Measurements from ENCODE around the gene KLK11. TPM values are rescaled to one million over a fixed set of nuclear protein-coding genes. Genes with fewer than 3 reads are reported as not detected.
A peak's percentile ranks its signal among the peaks of the same experiment; 100 is the strongest.
"Not testable (repeated sequence)": the region's sequence is repeated elsewhere in the genome, so short reads cannot be mapped to it uniquely, and the experiment has no call there.

KLK11 gene
- total RNA-seq, 2 donors from 2014 or later, result 0.47 to 0.64 TPM

DNA sequence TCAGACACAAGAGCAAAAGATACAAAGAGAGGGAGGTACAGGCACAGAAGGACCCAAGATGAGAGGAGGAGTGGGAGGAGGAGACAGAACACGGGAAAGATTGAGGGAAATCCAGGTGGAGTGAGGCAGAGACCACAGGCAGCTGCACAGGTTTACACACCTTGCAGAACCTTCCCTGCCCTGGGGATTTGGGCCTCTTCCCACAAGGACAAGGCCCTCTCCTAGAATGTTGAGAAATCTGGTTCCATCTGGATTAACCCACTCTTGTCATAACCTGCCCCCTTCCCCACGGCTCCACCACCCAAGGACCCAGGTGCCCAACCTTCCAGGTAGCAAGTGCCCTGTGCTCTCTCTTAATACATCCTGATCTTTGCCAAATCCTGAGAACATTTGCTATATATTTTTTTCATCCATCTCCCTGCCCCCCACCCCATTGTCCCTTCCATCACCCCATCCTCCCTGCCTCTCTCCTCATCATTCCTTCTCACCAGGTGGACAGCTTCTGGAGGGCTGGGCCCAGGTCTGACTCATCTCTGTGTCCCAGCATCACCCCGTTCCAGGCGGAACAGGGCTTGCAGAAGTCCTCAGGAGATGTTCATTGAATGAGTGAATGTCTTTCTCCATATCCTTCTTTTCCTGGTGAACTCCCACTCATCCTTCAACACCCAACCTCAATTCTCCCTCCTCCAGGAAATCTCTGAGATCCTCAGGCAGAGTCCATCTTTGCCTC, 16.2 kb downstream of the KLK11 start:
- DNase-seq, result no peak
- intact Hi-C loops (cut with DNase I, micrococcal nuclease), result no loop called here
- ATAC-seq, result no peak

DNA sequence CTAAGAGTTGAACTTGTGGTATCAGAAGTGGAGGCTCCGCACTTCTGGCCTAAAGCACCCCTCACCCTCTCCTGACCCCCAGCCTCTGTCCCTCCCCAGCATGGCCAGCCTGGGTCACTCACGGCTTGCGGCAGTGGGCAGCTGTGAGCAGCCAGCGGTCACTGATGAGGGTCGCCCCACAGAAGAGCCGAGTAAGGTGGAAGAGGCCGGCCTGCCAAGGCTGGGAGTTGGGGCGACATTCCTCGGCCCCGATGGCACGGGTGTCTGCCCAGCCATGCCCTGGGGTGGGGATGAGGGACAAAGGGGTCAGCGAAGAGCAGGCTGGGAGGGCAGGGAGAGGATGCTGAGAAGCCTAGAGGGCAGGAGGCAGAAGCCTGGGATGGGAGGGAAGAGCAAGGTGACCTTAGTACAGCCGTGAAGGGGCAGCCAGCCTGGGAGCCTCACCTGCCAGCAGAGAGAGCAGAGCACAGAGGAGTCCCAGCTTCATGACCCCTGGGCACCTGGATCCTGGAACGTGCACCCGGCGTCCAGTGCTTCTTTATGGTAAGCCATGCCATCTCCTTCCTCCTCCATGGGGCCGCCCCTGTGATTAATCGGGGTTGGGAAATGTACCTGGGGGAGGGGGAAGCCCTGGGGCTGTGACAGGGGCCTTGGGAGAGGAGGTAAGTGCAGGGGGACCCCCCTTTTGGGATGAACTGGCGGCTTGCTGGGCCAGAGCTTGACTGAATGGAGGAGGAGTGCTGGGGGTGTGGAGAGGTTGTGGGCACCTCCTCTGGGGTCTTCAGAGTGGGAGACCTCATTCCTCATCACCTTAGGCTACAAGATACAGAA, 17.1 kb downstream of the KLK11 start:
- DNase-seq (no peak), ATAC-seq (no peak)
- intact Hi-C loops (cut with DNase I, micrococcal nuclease), result no loop called here

DNA sequence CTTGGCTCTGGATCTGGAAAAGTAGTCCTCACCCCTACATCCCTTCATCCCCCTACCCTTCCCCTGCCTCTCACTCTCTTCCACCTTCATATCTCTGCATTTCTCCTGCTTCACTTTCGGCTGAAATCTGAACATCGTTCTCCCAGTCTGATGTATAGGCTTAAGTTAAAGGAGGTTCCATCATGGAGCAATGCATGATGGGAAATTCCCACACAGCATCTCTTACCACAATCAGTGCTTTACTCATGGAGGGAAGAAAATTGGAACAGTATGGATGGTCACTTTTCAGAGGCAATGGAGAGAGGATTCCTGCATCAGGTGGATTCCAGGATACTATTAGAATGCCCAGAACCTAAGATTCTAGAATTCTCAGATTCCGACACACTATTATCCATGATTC, 18.9 kb downstream of the KLK11 start:
- intact Hi-C loops (cut with DNase I, micrococcal nuclease), result no loop called here
- no peak for DNase-seq
- ATAC-seq, result no peak

DNA sequence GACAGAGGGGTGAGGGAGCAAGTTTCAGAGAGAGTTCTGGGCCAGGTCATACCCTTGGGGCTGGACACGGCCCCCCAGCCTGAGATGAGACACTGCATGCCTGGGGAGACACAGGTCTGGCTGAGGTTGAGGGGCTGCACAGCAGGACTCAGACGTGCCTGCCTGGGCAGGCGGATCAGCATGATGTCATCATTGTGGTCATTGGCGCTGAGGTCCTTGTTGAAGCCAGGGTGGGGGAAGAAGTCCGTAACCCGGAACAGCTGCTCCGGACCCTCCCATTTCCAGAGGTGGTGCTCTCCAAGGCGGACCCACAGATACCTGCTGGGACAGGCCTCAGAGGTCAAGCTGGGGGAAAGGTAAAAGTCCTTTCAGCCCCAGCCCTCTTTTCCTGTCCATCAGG, 20.0 kb downstream of the KLK11 start:
- DNase-seq (no peak), ATAC-seq (no peak)
- intact Hi-C loops (cut with DNase I, micrococcal nuclease), result no loop called here

DNA sequence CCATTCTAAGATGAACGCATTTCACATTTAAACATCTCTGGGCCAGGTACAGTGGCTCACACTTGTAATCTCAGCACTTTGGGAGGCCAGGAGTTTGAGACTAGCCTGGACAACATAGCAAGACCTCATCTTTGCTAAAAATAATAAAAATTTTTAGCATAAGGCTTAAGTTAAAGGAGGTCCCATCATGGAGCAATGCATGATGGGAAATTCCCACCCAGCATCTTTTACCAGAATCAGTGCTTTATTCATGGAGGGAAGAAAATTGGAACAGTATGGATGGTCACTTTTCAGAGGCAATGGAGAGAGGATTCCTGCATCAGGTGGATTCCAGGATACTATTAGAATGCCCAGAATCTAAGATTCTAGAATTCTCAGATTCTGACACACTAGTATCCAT, 21.2 kb downstream of the KLK11 start:
- no peak for DNase-seq
- ATAC-seq, result no peak
- intact Hi-C loops (cut with DNase I, micrococcal nuclease), result no loop called here

DNA sequence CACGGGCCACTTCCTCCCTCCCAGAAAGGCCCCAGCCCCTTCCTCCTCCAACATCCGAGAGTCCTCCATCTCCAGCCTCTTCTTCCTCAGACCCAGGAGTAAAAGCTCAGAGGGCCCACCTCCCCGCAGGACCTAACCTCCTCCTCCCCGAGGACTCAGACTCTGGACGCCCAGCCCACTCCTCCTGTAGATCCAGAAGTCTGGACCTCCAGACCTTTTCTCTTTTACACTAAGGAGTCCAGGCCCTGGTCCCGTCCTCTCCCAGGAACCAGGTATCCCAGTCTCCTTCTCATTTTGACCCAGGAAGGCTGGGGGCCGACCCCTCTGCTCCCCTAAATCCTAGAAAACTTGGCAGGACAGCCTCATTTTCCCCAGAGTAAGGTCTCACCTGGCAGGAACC, 23.1 kb downstream of the KLK11 start:
- DNase-seq (no peak), ATAC-seq (no peak)
- intact Hi-C loops (cut with DNase I, micrococcal nuclease), result no loop called here

DNA sequence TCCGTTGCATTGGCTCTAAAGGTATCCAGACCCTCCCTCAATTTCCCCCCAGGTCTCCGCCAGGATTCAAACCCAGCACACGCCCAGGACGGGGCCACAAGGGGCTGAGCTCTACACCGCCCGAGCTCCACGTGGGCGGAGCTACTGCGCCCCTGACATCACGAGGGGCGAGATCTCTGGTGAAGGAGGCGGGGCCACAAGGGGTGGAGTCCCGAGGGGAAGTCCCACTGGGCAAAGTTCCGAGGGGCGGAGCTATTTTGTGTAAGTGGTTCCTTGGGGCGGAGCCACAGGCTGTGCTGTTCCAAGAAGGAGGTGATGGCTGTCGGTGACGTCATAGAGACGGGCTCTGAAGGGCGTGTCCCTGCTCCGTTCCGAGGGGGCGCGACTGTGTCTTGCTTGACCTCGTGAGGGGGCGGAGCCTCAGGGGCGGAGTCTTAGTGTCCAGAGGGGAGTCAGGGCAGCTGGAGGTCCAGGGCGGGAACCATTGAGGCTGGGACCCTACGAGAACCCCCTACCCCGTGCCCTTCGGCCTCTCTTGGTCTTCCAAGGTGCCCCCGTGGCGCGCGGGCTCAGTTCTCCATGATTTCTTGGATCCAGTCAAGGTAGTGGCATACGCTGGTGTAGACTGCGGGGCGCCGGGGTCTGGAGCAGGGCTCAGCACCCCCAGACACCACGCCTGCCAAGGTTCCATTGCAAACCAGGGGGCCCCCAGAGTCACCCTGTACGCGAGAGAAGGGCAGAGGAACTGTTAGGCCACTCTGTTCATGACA, 23.7 kb downstream of the KLK11 start:
- no peak for ATAC-seq
- intact Hi-C loops (cut with DNase I, micrococcal nuclease), result no loop called here
- peak in 1 of 2 donors; percentile 24 for DNase-seq

DNA sequence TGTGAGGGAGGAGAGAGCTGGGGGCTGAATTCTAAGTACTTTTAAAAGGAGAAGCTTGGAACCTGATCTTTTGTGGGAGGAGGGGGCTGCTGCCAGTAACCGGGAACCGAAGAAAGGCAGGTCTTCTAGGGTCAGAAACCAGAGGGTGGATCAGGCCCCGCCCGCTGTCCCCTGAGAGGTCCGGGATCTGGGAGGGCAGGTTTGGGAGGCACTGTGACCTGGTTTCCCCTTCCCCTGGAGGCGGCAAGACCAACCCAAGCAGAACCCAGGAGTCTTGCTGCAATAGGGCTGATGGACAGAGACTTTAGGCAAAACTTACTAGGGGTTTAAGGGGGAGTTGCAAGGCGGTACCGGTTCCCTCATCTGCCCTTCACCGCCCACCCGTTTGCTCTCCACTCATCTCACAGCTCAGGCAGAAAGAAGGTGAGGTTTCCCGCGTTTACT, 24.3 kb downstream of the KLK11 start:
- DNase-seq (no peak), ATAC-seq (no peak)
- intact Hi-C loops (cut with DNase I, micrococcal nuclease), result no loop called here

DNA sequence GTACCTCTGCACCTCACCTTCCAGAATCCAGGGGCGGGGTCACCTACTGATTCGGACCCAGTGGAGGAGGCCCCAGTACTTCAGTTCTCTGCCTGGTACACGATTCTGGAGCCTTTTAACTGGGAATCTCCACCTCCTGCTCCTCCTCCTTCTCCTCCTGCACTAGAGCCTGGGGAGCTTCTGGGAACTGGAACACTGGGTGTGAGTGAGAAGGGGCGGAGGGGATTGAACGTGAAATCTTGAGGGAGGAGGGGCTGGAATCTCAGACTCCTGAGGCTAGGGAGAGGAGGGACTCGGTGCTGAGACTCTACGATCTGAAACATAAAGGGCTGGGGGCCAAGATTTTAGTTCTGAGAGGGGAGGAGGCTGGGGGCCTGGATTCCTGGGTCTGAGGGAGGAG, 24.9 kb downstream of the KLK11 start, which contains the start of gene KLK8:
Gene KLK8 (minus strand): TSS at position 90 of the 400 bp plus-strand sequence. CDS start 437 bp downstream, outside the sequence.
- DNase-seq (no peak), ATAC-seq (no peak)

DNA sequence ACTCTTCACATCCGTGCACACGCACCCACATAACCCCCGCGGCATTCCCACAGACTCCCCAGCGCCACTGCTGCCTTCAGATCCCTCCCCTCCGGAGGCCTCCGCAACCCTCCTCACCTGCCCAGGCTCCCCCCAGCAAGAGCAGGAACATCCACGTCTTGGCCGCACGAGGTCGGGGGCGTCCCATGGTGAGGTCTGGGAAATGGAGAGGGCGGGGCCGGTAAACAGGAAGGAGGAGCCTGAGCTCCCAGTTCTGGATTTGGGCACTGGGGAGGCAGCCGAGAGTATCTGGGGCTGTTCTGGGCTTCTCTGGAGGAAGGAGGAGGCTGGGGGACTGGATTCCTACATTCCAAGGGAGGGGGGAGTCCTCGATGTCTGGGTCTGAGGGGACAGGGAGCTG, 25.4 kb downstream of the KLK11 start:
- DNase-seq, result no peak
- ATAC-seq, result no peak
- intact Hi-C loops (cut with DNase I, micrococcal nuclease), result no loop called here

More for the DNA sequence above, 24.9 kb downstream of the KLK11 start, which contains the start of gene KLK8:
- intact Hi-C loops (cut with DNase I, micrococcal nuclease), result no loop called here

DNA sequence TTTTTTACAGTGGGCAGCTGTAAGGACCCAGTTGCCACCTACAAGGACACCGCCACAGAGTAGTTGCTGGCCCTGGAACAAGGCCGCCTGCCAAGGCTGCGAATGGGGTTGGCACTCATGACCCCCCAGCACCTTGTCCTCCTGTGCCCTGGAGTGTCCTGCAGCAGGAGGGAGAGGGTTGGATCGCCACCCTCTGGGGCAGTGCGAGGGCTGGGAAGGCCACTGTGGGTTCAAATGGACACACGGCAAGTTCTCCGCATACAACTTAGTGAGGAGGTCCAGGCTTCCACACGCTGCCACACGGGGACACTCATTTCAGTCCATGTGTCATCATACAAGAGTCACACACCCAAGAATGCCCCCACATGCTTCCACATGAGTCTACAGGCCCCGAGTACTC, 26.0 kb downstream of the KLK11 start:
- intact Hi-C loops (cut with DNase I, micrococcal nuclease), result no loop called here
- DNase-seq, result no peak
- no peak for ATAC-seq

DNA sequence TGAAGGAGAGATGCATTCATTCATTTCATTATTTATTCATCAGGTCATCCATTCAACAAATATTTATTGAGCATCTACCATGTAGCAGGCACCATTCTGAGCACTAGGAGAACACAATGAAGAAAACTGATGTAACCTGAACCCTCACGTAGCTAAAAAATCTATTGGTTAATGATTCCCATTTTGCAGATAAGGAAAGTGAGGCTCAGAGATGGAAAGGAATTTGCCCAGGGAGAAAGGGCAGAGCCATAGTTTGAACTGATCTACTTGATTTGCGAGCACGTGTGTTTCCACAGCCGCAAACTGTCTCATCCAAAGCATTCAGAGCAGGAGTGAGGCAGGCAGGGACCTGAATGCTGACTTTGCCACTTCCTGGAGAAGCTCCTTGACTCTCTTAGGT, 27.7 kb downstream of the KLK11 start:
- no peak for DNase-seq
- intact Hi-C loops (cut with DNase I, micrococcal nuclease), result no loop called here
- no peak for ATAC-seq

DNA sequence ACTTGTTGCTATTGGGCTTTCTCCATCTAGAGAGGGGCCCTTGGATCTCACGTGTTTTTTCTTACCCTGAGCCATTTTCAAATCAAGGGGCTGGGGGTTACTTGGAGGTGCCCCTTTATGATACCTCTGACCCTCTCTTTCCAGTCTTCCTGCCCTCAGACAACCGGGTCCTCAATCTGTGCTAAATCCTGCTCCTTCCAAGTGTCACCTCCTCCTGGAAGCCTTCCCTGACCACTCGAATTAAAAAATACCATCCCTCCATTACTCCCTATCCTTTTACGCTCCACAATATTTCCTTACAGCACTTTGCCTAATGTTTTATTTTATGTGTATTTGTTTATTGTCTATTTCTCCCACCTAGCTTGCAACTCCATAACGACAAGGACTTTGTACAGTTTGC, 28.4 kb downstream of the KLK11 start:
- DNase-seq (no peak), ATAC-seq (no peak)
- intact Hi-C loops (cut with DNase I, micrococcal nuclease), result no loop called here

DNA sequence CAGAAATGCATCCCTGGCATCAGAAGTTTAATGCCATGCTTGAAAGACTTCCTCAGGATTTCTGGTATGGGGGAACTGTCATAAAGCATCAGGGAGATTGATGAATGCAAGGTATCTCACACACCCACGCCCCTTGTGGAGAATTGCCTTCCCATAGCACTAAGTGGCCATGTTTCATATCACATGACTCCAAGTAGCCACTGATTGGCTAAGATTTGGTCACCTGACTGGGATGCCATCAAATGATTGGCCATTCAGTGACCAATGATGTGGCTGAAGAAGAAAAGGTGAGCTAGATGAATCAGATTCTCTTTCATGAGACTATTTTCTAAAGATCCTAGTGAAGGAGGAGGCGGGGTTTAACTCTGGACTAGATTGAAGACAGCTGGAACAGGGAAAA, 32.3 kb downstream of the KLK11 start:
- DNase-seq (no peak), ATAC-seq (no peak)
- intact Hi-C loops (cut with DNase I, micrococcal nuclease), result no loop called here

DNA sequence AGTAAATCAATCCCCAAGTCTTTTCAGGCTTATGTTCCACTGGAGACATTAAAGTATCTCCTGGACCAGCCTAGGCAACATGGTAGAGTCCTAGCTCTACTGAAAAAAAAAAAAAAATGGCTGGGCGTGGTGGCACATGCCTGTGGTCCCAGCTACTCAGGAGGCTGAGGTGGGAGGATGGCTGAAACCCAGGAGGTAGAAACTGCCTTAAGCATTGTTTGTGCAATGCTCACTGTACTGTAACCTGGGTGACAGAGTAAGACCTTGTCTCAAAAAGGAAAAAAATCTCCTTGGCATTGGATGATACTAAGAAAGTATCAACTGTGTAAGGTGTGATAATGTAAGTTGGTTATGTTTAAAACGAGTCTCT, 33.8 kb downstream of the KLK11 start:
- DNase-seq, result no peak
- intact Hi-C loops (cut with DNase I, micrococcal nuclease), result no loop called here
- ATAC-seq, result no peak

DNA sequence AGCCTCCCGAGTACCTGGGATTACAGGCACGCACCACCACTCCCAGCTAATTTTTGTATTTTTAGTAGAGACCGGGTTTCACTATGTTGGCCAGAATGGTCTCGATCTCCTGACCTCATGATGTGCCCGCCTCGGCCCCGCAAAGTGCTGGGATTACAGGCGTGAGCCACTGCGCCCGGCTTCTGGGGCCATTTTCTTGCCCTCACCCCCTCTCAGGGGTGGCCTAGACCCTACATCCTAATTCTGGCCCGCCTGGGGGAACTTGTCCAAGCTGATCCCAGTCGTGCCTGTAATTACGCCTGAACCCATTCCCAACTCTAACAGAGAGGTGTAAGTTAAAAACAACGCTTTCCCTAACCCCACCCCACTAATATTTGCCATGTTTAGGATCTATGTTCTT, 42.0 kb downstream of the KLK11 start:
- ATAC-seq; intact Hi-C loops (cut with DNase I, micrococcal nuclease): not testable (repeated sequence)

DNA sequence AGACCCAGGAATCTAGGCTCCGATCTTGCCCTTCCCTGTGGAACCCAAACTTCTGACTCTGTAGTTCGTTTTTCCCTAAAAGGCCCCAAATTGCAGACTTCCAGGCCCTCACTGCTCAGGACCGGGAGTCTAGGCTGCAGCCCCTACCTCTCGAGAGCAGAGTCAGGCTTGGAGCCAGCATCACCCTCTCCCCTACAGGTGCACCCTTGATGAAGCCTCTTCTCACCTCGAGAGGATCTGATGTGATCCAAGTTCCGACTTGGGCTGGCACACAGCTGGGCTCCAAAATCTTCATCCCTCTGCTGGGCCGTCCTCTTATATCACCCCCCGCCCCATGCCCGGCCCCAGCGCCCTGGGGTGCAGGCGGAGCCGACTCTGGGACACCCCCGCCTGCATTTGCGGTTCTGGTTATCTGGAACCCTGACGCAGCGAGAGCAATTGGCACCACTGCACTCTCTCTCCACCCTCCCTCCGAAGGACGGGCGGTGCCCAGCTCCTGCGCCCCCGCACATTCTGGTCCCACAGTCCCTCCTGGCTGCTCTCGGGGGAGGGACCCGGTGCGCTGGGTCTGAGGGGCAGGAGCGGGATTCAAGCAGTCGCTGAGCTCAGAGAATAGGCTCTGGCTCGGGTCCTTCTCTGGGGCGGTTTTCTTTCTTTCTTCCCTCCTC, 42.7 kb downstream of the KLK11 start, which contains the start of gene KLK7:
Gene KLK7 (minus strand): TSS at position 293 of the 668 bp plus-strand sequence. CDS start 1,518 bp downstream, outside the sequence.
- DNase-seq, result no peak
- ATAC-seq, result no peak
- intact Hi-C loops (cut with DNase I, micrococcal nuclease), result no loop called here

More for the DNA sequence above, 42.0 kb downstream of the KLK11 start:
- not testable (repeated sequence) for DNase-seq

DNA sequence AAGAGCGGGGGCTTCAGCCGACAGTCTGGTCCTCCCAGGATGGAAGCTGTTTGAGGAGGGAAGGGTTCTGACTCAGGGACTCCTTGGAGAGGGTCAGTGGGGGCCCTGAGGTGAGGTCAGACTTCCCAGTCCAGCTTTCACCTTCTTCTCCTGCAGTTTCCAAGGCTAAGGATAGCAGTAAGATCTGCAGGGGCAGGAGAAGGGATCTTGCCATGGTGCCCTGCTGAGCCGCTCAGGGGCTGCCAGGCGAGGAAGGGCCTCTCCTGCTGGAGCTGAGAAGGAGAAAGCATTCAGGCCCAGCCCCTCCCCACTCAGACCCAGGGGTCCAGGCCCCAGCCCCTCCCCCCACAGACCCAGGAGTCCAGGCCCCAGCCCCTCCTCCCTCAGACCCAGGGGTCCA, 44.2 kb downstream of the KLK11 start:
- ATAC-seq (no peak), DNase-seq (no peak)
- intact Hi-C loops (cut with DNase I, micrococcal nuclease), result no loop called here

DNA sequence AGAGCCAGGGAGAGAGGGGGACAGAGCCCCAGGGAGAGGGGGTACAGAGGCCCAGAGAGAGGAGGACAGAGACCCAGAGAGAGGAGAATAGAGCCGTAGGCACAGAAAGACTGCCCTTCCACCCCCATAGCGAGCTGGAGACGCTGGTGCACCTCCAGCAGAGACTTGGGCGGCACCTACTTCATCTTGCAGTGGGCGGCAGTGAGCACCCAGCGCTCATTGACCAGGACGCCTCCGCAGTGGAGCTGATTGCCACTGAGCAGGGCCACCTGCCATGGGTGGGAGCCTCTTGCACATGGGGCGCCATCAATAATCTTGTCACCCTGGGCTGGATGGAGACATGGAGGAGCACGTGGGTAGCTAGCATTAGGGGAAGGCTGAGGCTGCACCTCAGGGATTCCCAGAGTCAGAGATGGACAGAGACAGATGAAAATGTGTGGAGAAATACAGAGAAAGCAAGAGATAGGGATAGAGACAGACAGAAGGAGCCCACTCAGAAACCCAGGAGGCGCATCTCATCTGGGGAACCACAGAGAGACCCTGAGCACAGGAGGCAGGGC, 44.7 kb downstream of the KLK11 start:
- ATAC-seq, result no peak
- DNase-seq, result no peak
- intact Hi-C loops (cut with DNase I, micrococcal nuclease), result no loop called here
